ENCODE measurements around the gene SERINC5.

- TF ChIP-seq, protein P1, sequence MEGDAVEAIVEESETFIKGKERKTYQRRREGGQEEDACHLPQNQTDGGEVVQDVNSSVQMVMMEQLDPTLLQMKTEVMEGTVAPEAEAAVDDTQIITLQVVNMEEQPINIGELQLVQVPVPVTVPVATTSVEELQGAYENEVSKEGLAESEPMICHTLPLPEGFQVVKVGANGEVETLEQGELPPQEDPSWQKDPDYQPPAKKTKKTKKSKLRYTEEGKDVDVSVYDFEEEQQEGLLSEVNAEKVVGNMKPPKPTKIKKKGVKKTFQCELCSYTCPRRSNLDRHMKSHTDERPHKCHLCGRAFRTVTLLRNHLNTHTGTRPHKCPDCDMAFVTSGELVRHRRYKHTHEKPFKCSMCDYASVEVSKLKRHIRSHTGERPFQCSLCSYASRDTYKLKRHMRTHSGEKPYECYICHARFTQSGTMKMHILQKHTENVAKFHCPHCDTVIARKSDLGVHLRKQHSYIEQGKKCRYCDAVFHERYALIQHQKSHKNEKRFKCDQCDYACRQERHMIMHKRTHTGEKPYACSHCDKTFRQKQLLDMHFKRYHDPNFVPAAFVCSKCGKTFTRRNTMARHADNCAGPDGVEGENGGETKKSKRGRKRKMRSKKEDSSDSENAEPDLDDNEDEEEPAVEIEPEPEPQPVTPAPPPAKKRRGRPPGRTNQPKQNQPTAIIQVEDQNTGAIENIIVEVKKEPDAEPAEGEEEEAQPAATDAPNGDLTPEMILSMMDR (IDR thresholded peaks at IDR 0.05), result no peak
- no peak for TF ChIP-seq ZFX (IDR thresholded peaks at IDR 0.05; ENCODE audit: borderline replicate concordance)
These were observed 139.8 kb downstream of the SERINC5 start for GRCh38 chr5:80116000-80116399.
